Fibroblast of skin of right quadriceps (primary cell): ENCODE data around the gene LMNTD1.

Source experiments
- DNase-seq: peaks from one replicate; pipeline ENCODE4 v3.0.0-alpha.2; 2013

LMNTD1 gene

GRCh38 chr12:25550186-25550585, 2.9 kb downstream of the LMNTD1 start:
- peak; percentile 52 for DNase-seq

GRCh38 chr12:25549120-25549519, 4.0 kb downstream of the LMNTD1 start:
- no peak for DNase-seq

GRCh38 chr12:25546318-25546717, 6.8 kb downstream of the LMNTD1 start:
- DNase-seq, result no peak

- no peak for DNase-seq
These were observed 19.9 kb downstream of the LMNTD1 start for GRCh38 chr12:25533150-25533549.

- no peak for DNase-seq
These were observed 21.5 kb downstream of the LMNTD1 start for GRCh38 chr12:25531502-25532052.

GRCh38 chr12:25529738-25530137, 23.3 kb downstream of the LMNTD1 start:
- peak; percentile 45 for DNase-seq

GRCh38 chr12:25526778-25527177, 26.3 kb downstream of the LMNTD1 start:
- no peak for DNase-seq

GRCh38 chr12:25524366-25524765, 28.7 kb downstream of the LMNTD1 start:
- no peak for DNase-seq

GRCh38 chr12:25521625-25522256, 31.3 kb downstream of the LMNTD1 start:
- no peak for DNase-seq

- peak; percentile 87 for DNase-seq
These were observed 34.6 kb downstream of the LMNTD1 start for GRCh38 chr12:25518512-25518911.

- no peak for DNase-seq
These were observed 48.3 kb downstream of the LMNTD1 start for GRCh38 chr12:25504744-25505143.

GRCh38 chr12:25503666-25504065, 49.4 kb downstream of the LMNTD1 start:
- DNase-seq, result no peak

- DNase-seq, result no peak
These were observed 50.5 kb downstream of the LMNTD1 start for GRCh38 chr12:25502596-25502995.

- no peak for DNase-seq
These were observed 51.0 kb downstream of the LMNTD1 start for GRCh38 chr12:25502118-25502517.

- DNase-seq, result peak; percentile 22
These were observed 51.5 kb downstream of the LMNTD1 start for GRCh38 chr12:25501549-25501948.

- no peak for DNase-seq
These were observed 52.4 kb downstream of the LMNTD1 start for GRCh38 chr12:25500651-25501050.

- DNase-seq, result peak; percentile 42
These were observed 56.1 kb downstream of the LMNTD1 start for GRCh38 chr12:25497021-25497420.

GRCh38 chr12:25496098-25496587, 56.9 kb downstream of the LMNTD1 start:
- peak; percentile 85 for DNase-seq

GRCh38 chr12:25495331-25496097, 57.6 kb downstream of the LMNTD1 start:
- DNase-seq, result peak; percentile 92

- no peak for DNase-seq
These were observed 58.2 kb downstream of the LMNTD1 start for GRCh38 chr12:25494926-25495325.

GRCh38 chr12:25493682-25494081, 59.4 kb downstream of the LMNTD1 start:
- DNase-seq, result no peak

- no peak for DNase-seq
These were observed 61.4 kb downstream of the LMNTD1 start for GRCh38 chr12:25491396-25492325.
